Lung (tissue), 12 donors: ENCODE results near the gene SDC4. TPM values are rescaled to one million over a fixed set of nuclear protein-coding genes. Genes with fewer than 3 reads are reported as not detected.

Source experiments
- ATAC-seq: fragments of 200-7000 bp; cut with Tn5 transposase; one replicate; pipeline ENCODE4 v1.9.1; 2020; ENCODE audit warnings: moderate number of reproducible peaks; ENCODE audit not compliant: insufficient read depth, low FRiP score
- DNase-seq, 3 donors: peaks; one replicate each; pipeline ENCODE4 v3.0.0-alpha.2; 2013 to 2017
- H3K27ac ChIP-seq, 2 donors: one replicate each; pipeline ENCODE4 v1.5.1; 2013; ENCODE audit warnings: mild to moderate bottlenecking in 2 of 2, moderate library complexity in 2 of 2, control low read depth in 1 of 2, inconsistent platforms in 1 of 2, low read depth in 1 of 2, low read length in 1 of 2
- H3K27me3 ChIP-seq, 3 donors: one replicate each; pipeline ENCODE4 v1.5.1; 2013; ENCODE audit warnings: low read length in 2 of 3; ENCODE audit not compliant: control insufficient read depth in 3 of 3, insufficient read depth in 3 of 3
- H3K36me3 ChIP-seq, 4 donors: one replicate each; pipeline ENCODE4 v1.5.1; 2013; ENCODE audit warnings: low read length in 4 of 4, mild to moderate bottlenecking in 1 of 4, moderate library complexity in 1 of 4; ENCODE audit not compliant: control insufficient read depth in 4 of 4, insufficient read depth in 4 of 4
- H3K4me1 ChIP-seq, 5 donors: one replicate each; pipeline ENCODE4 v1.5.1; 2013; ENCODE audit warnings: low read length in 5 of 5, mild to moderate bottlenecking in 2 of 5, moderate library complexity in 1 of 5; ENCODE audit not compliant: control insufficient read depth in 5 of 5, insufficient read depth in 5 of 5
- H3K4me3 ChIP-seq: one replicate; pipeline ENCODE4 v1.5.1; 2013; ENCODE audit warnings: mild to moderate bottlenecking, control low read depth, moderate library complexity
- H3K9ac ChIP-seq, 2 donors: one replicate each; pipeline ENCODE4 v1.5.1; 2013; ENCODE audit warnings: low read length in 2 of 2, control low read depth in 1 of 2; ENCODE audit not compliant: insufficient read depth in 1 of 2
- H3K9me3 ChIP-seq, 4 donors: one replicate each; pipeline ENCODE4 v1.5.1; 2013; ENCODE audit warnings: low read length in 3 of 4, mild to moderate bottlenecking in 1 of 4, moderate library complexity in 1 of 4; ENCODE audit not compliant: control insufficient read depth in 4 of 4, insufficient read depth in 3 of 4
- CTCF ChIP-seq: IDR thresholded peaks from 2 replicates; pipeline ENCODE4 v1.5.1; 2012; ENCODE audit warnings: mild to moderate bottlenecking; ENCODE audit errors: control extremely low read depth, extremely low read depth
- WGBS, 2 donors: extraction: QIAGEN DNeasy Blood & Tissue Kit; methylation state at CpG; one replicate each; pipeline ENCODE4 v1.1.7; 2013; 5-methylcytosine and 5-hydroxymethylcytosine counted together
- polyA plus RNA-seq, 2 donors: library from polyadenylated mRNA; stranded (reverse); fragments of 200-250 nt; gene quantifications; one replicate each; pipeline ENCODE4 v1.2.1, GENCODE V29; 2013
- total RNA-seq, 2 donors: library from RNA; depleted of rRNA in 1 of 2; stranded (reverse); fragments of >200 nt in 1 of 2; gene quantifications; one replicate each; pipeline ENCODE4 v1.2.1, GENCODE V29; 2014 to 2021
- donor health status: control.
- donor health status: control.
- donor health status: Bipolar disorder and iron deficiency.
- donor health status: healthy.
- donor health status: DM: yes; HTN: yes; CAD: no.

Gene SDC4
- total and polyA plus RNA-seq, 4 donors: 239 to 313 (median 254) TPM

DNA sequence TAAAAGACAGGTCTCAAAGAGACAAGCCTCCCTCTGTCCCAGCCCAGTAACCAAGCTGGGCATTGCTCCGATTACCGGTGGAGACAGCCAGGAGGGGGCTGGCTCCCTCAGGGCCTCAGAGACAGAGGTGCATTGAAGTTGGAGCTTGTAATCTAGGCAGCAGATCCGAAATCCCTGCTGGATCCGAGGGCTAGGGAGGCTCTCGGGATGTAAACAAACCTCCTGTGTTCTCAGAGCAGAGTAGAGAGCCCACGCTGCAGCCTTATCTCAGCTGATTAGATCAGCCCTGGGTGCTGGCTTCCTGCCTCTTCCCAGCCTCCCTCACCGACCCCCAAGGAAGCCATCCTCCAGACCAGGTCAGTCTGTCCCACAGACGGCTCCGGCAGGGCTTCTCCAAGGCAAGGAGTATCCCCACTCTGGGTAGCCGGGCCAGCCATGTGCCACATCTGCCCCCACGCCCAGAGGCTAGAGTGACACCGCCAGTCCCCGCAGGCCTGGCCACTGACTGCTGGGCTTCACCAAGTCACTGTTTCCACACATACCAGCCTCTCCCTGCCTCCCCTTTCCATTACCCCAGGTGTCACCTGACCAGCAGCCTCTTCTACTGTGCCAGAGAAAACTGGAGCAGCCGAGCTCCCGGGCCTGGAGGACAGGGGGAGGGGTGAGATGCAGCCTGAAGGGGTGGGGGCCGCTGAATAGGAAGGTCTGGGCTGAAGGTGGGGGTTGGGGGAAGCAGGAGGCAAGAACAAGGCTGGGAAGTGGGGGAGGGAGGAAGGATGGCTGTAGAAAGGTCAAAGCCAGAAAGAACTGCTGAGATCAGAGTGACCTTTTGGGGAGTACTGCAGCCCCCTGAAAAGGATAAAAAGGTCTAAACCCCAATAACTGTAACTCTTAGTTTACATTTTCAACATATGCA lies 6.0 kb downstream of the SDC4 start:
- no peak for ATAC-seq
- DNase-seq: peak; percentile 48 to 67 (median 50)
- Histone ChIP-seq H3K27ac (peak overlapping the region; percentile 84 to 89), H3K9me3 (no peaks in the 10 kb centered on the region), H3K4me1 (peaks cover 3 to 43% (median 20%) of the 10 kb centered on the region in 5 donors), H3K9ac (peak overlapping the region; percentile 43 to 49), H3K27me3 (no peaks in the 10 kb centered on the region), H3K36me3 (peaks cover 0 to 6% (median 1%) of the 10 kb centered on the region in 4 donors), H3K4me3 (no peak overlapping the region)
- TF ChIP-seq CTCF: no peak
- 40 to 67% methylated on average over 16 of the region's 16 CpGs for WGBS, 2 donors

DNA sequence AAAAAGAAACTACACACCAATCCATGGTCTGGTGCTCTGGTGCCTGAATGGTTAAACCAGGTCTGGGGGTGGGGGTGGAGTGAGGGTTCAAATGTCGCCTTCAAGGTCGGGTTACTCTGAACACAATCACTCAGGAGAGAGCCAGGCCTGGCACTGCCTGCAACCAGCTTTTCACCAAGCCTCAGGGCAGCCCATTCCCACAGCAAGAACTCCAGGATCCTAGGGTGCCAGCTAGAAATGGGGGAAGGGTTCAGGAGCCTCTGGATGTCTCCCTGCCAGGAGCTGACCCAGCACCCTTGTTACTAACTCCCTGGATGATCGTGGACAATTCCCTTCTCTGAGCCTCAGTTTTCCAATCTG lies 6.7 kb downstream of the SDC4 start:
- ATAC-seq (no peak), DNase-seq (no peak)
- Histone ChIP-seq H3K27me3 (no peaks in the 10 kb centered on the region), H3K36me3 (peaks cover 0 to 6% (median 1%) of the 10 kb centered on the region in 4 donors), H3K9me3 (no peaks in the 10 kb centered on the region), H3K4me1 (peaks cover 3 to 40% (median 20%) of the 10 kb centered on the region in 5 donors), H3K4me3 (no peak overlapping the region), H3K27ac (peak overlapping the region; percentile 84 to 89), H3K9ac (peak overlapping the region; percentile 43 to 49)
- no peak for TF ChIP-seq CTCF
- 45 to 73% methylated on average over 3 of the region's 3 CpGs for WGBS, 2 donors

GRCh38 chr20:45340951-45341350 lies 7.3 kb downstream of the SDC4 start:
- H3K9ac ChIP-seq: no peak overlapping the region
- H3K36me3 ChIP-seq: peaks cover 0 to 6% (median 1%) of the 10 kb centered on the region in 4 donors
- H3K9me3 ChIP-seq: no peaks in the 10 kb centered on the region
- H3K4me3 ChIP-seq: no peak overlapping the region
- 62 to 74% methylated on average over 1 of the region's 1 CpG for WGBS, 2 donors
- peak overlapping the region; percentile 61 to 89 for H3K27ac ChIP-seq
- no peak for DNase-seq
- peaks cover 3 to 38% (median 20%) of the 10 kb centered on the region in 5 donors for H3K4me1 ChIP-seq
- H3K27me3 ChIP-seq: no peaks in the 10 kb centered on the region
- ATAC-seq: no peak
- no peak for TF ChIP-seq CTCF
